HepG2 (cell line): Measurements from ENCODE around the gene GALNT12. TPM values are rescaled to one million over a fixed set of nuclear protein-coding genes. Genes with fewer than 3 reads are reported as not detected.

ENCODE experiments used
- ATAC-seq: fragments of 200-7000 bp; cut with Tn5 transposase; 3 replicates; pipeline ENCODE4 v1.9.1; 2020; ENCODE audit warnings: mild to moderate bottlenecking, moderate library complexity
- BruUV-seq: library from RNA; stranded (reverse); fragments of 400-500 nt; replicated peaks from 2 replicates; lab custom pipeline; 2021; lab: Mats Ljungman, UMichigan
- CTCF ChIA-PET: fragments of 300-600 bp; formaldehyde crosslinking; extraction: SDS; loops from one replicate; lab custom pipeline; 2021; ENCODE audit warnings: low total read pairs, inconsistent platforms, low intra/inter-chr PET ratio; lab: Yijun Ruan, JAX
- POLR2A ChIA-PET: fragments of 350-600 bp; sonication (Branson Sonifier 250); formaldehyde crosslinking; loops from one replicate; lab custom pipeline; 2020; ENCODE audit warnings: antibody characterized with exemption, inconsistent platforms; lab: Yijun Ruan, JAX
- DNase-seq: peaks from one replicate; pipeline ENCODE4 v3.0.0-alpha.2; 2015; ENCODE audit warnings: low spot score
- FAIRE-seq: peaks from 3 replicates; lab custom pipeline; 2011; peaks lifted over from hg19 to GRCh38; lab: Jason Lieb, UNC
- H2AFZ ChIP-seq: one replicate; pipeline ENCODE4 v1.6.1; 2011; ENCODE audit warnings: low read length, inconsistent platforms
- H3K27ac ChIP-seq: fragments of 300-600 bp; 3 replicates; pipeline ENCODE4 v1.8.0; 2011; ENCODE audit warnings: mixed run types, mild to moderate bottlenecking, mixed read lengths, low read length, inconsistent platforms; ENCODE audit not compliant: insufficient read depth; ENCODE audit errors: extremely low read length
- H3K27me3 ChIP-seq, 2 experiments: fragments of 200-600 bp in 1 of 2; 2 replicates in 1 of 2; 3 replicates in 1 of 2; pipeline versions ENCODE4 v1.6.0 to v1.8.0; 2011; ENCODE audit warnings: low read length in 2 of 2, mild to moderate bottlenecking in 2 of 2, moderate library complexity in 2 of 2, inconsistent platforms in 1 of 2; ENCODE audit not compliant: insufficient read depth in 2 of 2, control insufficient read depth in 1 of 2
- H3K36me3 ChIP-seq, 2 experiments: fragments of 200-600 bp in 1 of 2; replicated peaks in 1 of 2; 2 replicates in 1 of 2; 3 replicates in 1 of 2; pipeline versions ENCODE4 v1.5.1 to v1.8.0; 2011; ENCODE audit warnings: low read length in 2 of 2, inconsistent platforms in 1 of 2; ENCODE audit not compliant: insufficient read depth in 2 of 2, control insufficient read depth in 1 of 2
- H3K4me1 ChIP-seq: 2 replicates; pipeline ENCODE4 v1.5.1; 2012; ENCODE audit warnings: low read length, inconsistent platforms; ENCODE audit not compliant: insufficient read depth
- H3K4me2 ChIP-seq: 2 replicates; pipeline ENCODE4 v1.6.0; 2011; ENCODE audit warnings: low read depth, low read length, inconsistent platforms
- H3K4me3 ChIP-seq, 3 experiments: fragments of 200-600 bp in 1 of 3; sonication (generic), shearing (Covaris generic) in 1 of 3; replicated peaks in 1 of 3; 2 replicates each; pipeline ENCODE4 v1.5.1; 2011 to 2016; ENCODE audit warnings: low read length in 3 of 3, inconsistent platforms in 2 of 3, low read depth in 2 of 3, mild to moderate bottlenecking in 2 of 3, control low read depth in 1 of 3, mixed read lengths in 1 of 3; ENCODE audit not compliant: insufficient read depth in 1 of 3
- H3K79me2 ChIP-seq: one replicate; pipeline ENCODE4 v1.6.1; 2011; ENCODE audit warnings: low read length, inconsistent platforms; ENCODE audit not compliant: insufficient read depth
- H3K9ac ChIP-seq: 2 replicates; pipeline ENCODE4 v1.6.0; 2011; ENCODE audit warnings: mild to moderate bottlenecking, low read depth, low read length, inconsistent platforms; ENCODE audit not compliant: insufficient read depth
- H3K9me3 ChIP-seq: 2 replicates; pipeline ENCODE4 v1.5.1; 2012; ENCODE audit warnings: mild to moderate bottlenecking, low read length
- H4K20me1 ChIP-seq: 2 replicates; pipeline ENCODE4 v1.6.0; 2011; ENCODE audit warnings: inconsistent platforms, mild to moderate bottlenecking, low read length, moderate library complexity; ENCODE audit not compliant: insufficient read depth
- AHR ChIP-seq: IDR thresholded peaks from 2 replicates; pipeline ENCODE4 v1.6.1; 2018; ENCODE audit warnings: missing genetic modification reagents, missing compliant biosample characterization
- GABPB1 ChIP-seq: IDR thresholded peaks from 2 replicates; pipeline ENCODE4 v1.6.1; 2016; ENCODE audit warnings: mild to moderate bottlenecking, missing genetic modification reagents, moderate library complexity, missing compliant biosample characterization
- MYC ChIP-seq: sonication (generic); formaldehyde crosslinking; IDR thresholded peaks from 2 replicates; pipeline ENCODE4 v1.9.0; 2021; ENCODE audit warnings: missing genetic modification reagents, borderline replicate concordance
- PAWR ChIP-seq: sonication (generic); formaldehyde crosslinking; IDR thresholded peaks from 2 replicates; pipeline ENCODE4 v1.4.0; 2020; ENCODE audit warnings: missing genetic modification reagents, mild to moderate bottlenecking, borderline replicate concordance
- SAFB2 ChIP-seq: sonication (generic); formaldehyde crosslinking; IDR thresholded peaks from 2 replicates; pipeline ENCODE4 v1.5.1; 2020; ENCODE audit warnings: missing genetic modification reagents, low read depth, mild to moderate bottlenecking, borderline replicate concordance
- SMAD3 ChIP-seq: sonication (generic); formaldehyde crosslinking; IDR thresholded peaks from 2 replicates; pipeline ENCODE4 v1.4.0; 2020; ENCODE audit warnings: missing genetic modification reagents
- WGBS: methylation state at CpG from one replicate; pipeline ENCODE4 v1.1.6; 2017; ENCODE audit warnings: low lambda C conversion rate; 5-methylcytosine and 5-hydroxymethylcytosine counted together
- in situ Hi-C: cut with HindIII; loops from 2 replicates; pipeline ENCODE4 v1.10.0; 2017; ENCODE audit warnings: low pct_unique_long_range_greater_than_20kb; ENCODE audit not compliant: extremely low pct_ligation_motif_present
- intact Hi-C: fragments of 100-400 bp; cut with micrococcal nuclease; formaldehyde crosslinking; loops from one replicate; pipeline ENCODE4 v1.10.0; 2022; ENCODE audit not compliant: unreplicated experiment
- polyA plus RNA-seq, 8 experiments: library from polyadenylated mRNA; depleted of rRNA in 3 of 8; stranded (reverse) in 7 of 8; unstranded in 1 of 8; fragments of >200 nt; fragmentation: Illumina TruSeq in 4 of 8; extraction: Trizol in 4 of 8; gene quantifications; 2 replicates each; pipeline versions ENCODE4 v1.2.1 to v1.2.3, GENCODE V29; 2011 to 2016; ENCODE audit warnings: low read depth in 4 of 8, missing spikeins in 1 of 8, mixed read lengths in 1 of 8; ENCODE audit not compliant: insufficient read depth in 1 of 8
- total RNA-seq, 5 experiments: library from RNA; depleted of rRNA; stranded (reverse); fragments of >200 nt; fragmentation: Illumina TruSeq; extraction: Trizol; gene quantifications; 2 replicates each; pipeline ENCODE4 v1.2.3, GENCODE V29; 2016; ENCODE audit warnings: low read depth in 1 of 5
- TF ChIP-seq, protein P1 (sequence below): sonication (generic); formaldehyde crosslinking; IDR thresholded peaks from 2 replicates; pipeline ENCODE4 v1.5.1; 2020; ENCODE audit warnings: mild to moderate bottlenecking, missing genetic modification reagents, moderate library complexity
- TF ChIP-seq, protein P2 (sequence below): sonication (generic); formaldehyde crosslinking; IDR thresholded peaks from 2 replicates; pipeline ENCODE4 v1.4.0; 2020; ENCODE audit warnings: missing genetic modification reagents

GALNT12 gene
- total and polyA plus RNA-seq, 2 of the 13 experiments (the other 11 are each of a cell fraction or from before 2014, with no cell fraction given) = 0.07 TPM; not detected in 1

DNA sequence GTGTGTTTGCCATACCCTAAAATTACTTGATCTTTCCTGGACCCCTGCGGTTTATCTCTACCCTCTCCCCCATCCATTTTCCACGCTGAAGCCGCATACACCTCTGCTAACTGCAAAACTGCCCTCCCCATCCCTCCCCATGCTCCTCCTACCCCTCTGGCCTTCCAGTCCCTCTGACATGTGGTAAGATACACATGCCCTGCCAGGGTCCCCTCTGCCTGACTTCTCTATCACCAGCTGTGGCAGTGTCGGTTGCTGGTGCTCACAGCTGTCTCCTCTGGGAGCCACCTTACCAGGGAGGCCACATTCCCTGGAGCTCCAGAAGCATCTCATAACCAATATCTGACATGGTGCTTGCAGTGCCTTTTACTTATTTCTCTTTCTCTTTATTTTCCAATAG, 77.4 kb downstream of the GALNT12 start:
- in situ Hi-C loops (no loop called here), intact Hi-C loops (no loop called here)
- no peak for TF ChIP-seq SMAD3 (CRISPR knock-in tag)
- no peak for TF ChIP-seq PAWR
- TF ChIP-seq, protein P1, sequence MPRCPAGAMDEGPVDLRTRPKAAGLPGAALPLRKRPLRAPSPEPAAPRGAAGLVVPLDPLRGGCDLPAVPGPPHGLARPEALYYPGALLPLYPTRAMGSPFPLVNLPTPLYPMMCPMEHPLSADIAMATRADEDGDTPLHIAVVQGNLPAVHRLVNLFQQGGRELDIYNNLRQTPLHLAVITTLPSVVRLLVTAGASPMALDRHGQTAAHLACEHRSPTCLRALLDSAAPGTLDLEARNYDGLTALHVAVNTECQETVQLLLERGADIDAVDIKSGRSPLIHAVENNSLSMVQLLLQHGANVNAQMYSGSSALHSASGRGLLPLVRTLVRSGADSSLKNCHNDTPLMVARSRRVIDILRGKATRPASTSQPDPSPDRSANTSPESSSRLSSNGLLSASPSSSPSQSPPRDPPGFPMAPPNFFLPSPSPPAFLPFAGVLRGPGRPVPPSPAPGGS (CRISPR knock-in tag) = no peak
- TF ChIP-seq, protein P2, sequence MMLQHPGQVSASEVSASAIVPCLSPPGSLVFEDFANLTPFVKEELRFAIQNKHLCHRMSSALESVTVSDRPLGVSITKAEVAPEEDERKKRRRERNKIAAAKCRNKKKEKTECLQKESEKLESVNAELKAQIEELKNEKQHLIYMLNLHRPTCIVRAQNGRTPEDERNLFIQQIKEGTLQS (CRISPR knock-in tag) = no peak
- TF ChIP-seq SAFB2 (CRISPR knock-in tag) = no peak
- no peak for TF ChIP-seq AHR
- TF ChIP-seq GABPB1 (CRISPR knock-in tag) = no peak
- no peak for TF ChIP-seq MYC
- Histone ChIP-seq H3K4me2 (no peak overlapping the region), H3K27ac (no peak overlapping the region), H3K4me1 (no peaks in the 10 kb centered on the region; the same call in 1 of the 2 replicates), H3K36me3 (no peaks in the 10 kb centered on the region), H2AFZ (no peak overlapping the region), H3K9ac (no peak overlapping the region), H3K4me3 (no peak overlapping the region), H4K20me1 (no peaks in the 10 kb centered on the region), H3K79me2 (no peaks in the 10 kb centered on the region), H3K9me3 (no peaks in the 10 kb centered on the region), H3K27me3 (peaks cover 3 to 25% of the 10 kb centered on the region in 2 experiments; a peak in 3 of 5 replicates)
- CTCF ChIA-PET = no interaction called here
- DNase-seq (no peak), FAIRE-seq (no peak), ATAC-seq (no peak)
- 31% methylated on average over 4 of the region's 4 CpGs for WGBS
- BruUV-seq = no TSS peak
- POLR2A ChIA-PET = no interaction called here
